Measurements from ENCODE around the gene MYO1F. TPM values are rescaled to one million over a fixed set of nuclear protein-coding genes. Genes with fewer than 3 reads are reported as not detected.
A peak's percentile ranks its signal among the peaks of the same experiment; 100 is the strongest.

MYO1F gene
- total and polyA plus RNA-seq, 2 of the 13 experiments (the other 11 are each of a cell fraction or from before 2014, with no cell fraction given): 0.09 to 0.13 TPM

GRCh38 chr19:8477889-8478288 lies 99.4 kb downstream of the MYO1F start:
- Histone ChIP-seq H3K9ac (ENCODE audit: insufficient read depth, low read depth, low read length) (no peak overlapping the region), H3K27ac (ENCODE audit: extremely low read length, insufficient read depth, low read length) (no peak overlapping the region), H3K4me1 (ENCODE audit: insufficient read depth, low read length) (no peaks in the 10 kb centered on the region), H3K36me3 (replicated peaks in 1 of 2; ENCODE audit: control insufficient read depth in 1 of 2, insufficient read depth in 2 of 2, low read length in 2 of 2) (peaks cover 45 to 80% of the 10 kb centered on the region in 2 experiments), H4K20me1 (ENCODE audit: insufficient read depth, low read length) (peaks cover 47% of the 10 kb centered on the region), H3K79me2 (ENCODE audit: insufficient read depth, low read length) (peaks cover 63% of the 10 kb centered on the region), H2AFZ (ENCODE audit: low read length) (no peak overlapping the region), H3K9me3 (ENCODE audit: low read length) (no peaks in the 10 kb centered on the region), H3K4me2 (ENCODE audit: low read depth, low read length) (no peak overlapping the region), H3K27me3 (ENCODE audit: control insufficient read depth in 1 of 2, insufficient read depth in 2 of 2, low read length in 2 of 2) (no peaks in the 10 kb centered on the region), H3K4me3 (replicated peaks in 1 of 3; ENCODE audit: insufficient read depth in 1 of 3, low read depth in 2 of 3, low read length in 3 of 3) (no peak overlapping the region)
- no TSS peak for BruUV-seq (replicated peaks)
- intact Hi-C loops (cut with micrococcal nuclease; ENCODE audit: unreplicated experiment) (no loop called here), in situ Hi-C loops (cut with HindIII; ENCODE audit: extremely low pct_ligation_motif_present, low pct_unique_long_range_greater_than_20kb) (no loop called here)
- POLR2A ChIA-PET: no interaction called here
- TF ChIP-seq ZZZ3 (CRISPR knock-in tag; IDR thresholded peaks at IDR 0.05; ENCODE audit: borderline replicate concordance) (no peak), RBM22 (optimal IDR thresholded peaks at IDR 0.05; ENCODE audit: low read length) (peak; percentile 47), UBTF (CRISPR knock-in tag; IDR thresholded peaks at IDR 0.05) (no peak), ZNF12 (CRISPR knock-in tag; IDR thresholded peaks at IDR 0.05) (no peak), ZUFSP (CRISPR knock-in tag; IDR thresholded peaks at IDR 0.05; ENCODE audit: borderline replicate concordance) (no peak)
- FAIRE-seq (no peak), ATAC-seq (no peak), DNase-seq (ENCODE audit: low spot score) (no peak)
- CTCF ChIA-PET (ENCODE audit: low intra/inter-chr PET ratio, low total read pairs): no interaction called here
- 100% methylated on average over 4 of the region's 4 CpGs for WGBS (ENCODE audit: low lambda C conversion rate)

Measured in HepG2 (cell line).